Airway epithelial cell (primary cell): ENCODE results near the gene NBR1. TPM values are rescaled to one million over a fixed set of nuclear protein-coding genes. Genes with fewer than 3 reads are reported as not detected.

ENCODE experiments used
- total RNA-seq: library from RNA; depleted of rRNA; stranded (reverse); fragments of >200 nt; gene quantifications from 2 replicates; pipeline ENCODE4 v1.2.3, GENCODE V29; 2015

The NBR1 gene
- 35.2 and 49.7 TPM in 2 replicates for total RNA-seq

DNA sequence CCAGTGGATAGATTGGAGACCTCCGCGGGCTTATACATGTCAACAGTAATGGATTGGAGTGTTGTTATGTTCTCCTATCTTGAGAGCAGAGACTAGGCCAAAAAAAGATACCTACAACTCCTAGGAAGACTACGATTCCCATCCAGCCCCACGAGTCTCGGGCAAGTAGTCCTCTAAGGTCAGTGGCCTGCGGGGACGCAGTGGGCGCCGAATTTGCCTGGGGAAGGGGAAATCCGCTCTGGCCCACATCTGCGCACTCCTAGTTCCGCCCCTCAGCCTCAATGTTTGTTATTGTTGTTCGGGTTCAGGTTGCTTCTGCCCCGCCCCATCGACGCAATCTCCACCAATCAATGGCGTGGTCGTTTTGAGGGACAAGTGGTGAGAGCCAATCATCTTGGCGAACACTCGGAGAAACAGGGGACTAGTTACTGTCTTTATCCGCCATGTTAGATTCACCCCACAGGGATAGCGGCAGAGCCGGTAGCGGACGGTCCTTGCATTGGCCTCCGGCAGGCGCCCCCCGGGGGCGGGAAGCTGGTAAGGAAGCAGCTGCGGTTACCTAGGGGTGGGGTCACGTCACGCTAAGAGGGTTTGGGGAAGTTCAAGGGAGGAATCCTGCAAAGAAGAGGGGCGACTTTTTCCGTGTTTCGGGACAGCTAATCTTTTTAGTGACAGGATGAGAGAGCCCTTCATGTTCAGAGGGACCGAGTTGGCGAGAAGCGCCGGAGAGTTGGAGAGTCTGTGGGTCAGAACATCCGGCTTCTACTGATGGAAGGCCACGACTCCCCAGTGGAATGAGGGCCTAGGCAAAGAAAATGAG lies at the start of gene NBR1:
TSS of gene NBR1 (plus strand) at position 449 of the 820 bp plus-strand sequence. CDS start 4,586 bp downstream, outside the sequence.

GRCh38 chr17:43125133-43125966 lies 45.7 kb upstream of the NBR1 start, which contains the start of gene BRCA1:
Gene BRCA1 (minus strand): TSS chr17:43125364. CDS start chr17:43124096, 1,268 bp downstream.

DNA sequence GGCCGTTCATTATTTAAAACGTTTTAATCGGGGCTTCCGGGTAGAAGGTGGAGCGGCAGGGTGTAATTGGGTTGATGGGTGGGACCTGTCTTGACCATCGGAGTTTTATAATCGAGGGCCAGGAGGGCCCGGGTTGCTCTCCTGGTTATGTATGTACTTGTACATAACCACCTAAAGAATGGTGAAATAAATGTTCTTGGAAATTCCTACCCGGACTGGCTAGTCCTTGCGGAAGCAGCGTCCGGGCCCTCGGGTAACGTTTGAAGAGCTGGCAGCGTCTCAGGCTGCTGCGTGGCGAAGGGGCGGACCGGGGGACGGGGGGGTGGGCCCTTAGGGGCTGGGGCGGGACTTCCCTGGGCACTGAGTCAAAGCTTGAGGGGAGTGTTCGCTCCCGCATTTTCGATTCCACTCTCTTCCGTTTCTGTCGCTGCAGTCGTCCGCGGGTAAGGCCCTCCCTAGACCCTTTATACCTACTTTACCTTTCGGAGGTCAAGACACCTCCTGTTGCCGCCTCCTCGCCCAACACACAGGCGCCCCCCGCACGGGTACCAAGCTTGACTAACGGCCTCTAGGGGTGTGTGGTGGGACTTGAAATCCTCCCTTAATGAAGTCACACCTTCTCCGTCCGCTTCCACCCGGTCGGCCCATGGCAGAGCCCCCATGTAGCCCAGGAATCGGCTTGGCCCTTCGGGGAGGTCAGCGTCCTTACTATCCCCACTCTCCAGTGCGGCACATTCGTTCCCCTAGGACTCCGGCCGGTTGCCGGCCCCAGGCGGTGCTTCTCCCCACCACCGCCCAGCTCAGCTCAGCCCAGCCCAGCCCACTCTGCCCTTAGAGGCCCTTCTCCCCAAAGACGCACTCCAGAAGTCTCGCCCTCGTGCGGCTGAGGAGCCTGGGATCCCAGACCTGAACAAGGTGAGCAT lies 40.7 kb downstream of the NBR1 start, which contains the start of gene TMEM106A:
TSS of gene TMEM106A (plus strand) at position 396 of the 923 bp plus-strand sequence. CDS start 1,167 bp downstream, outside the sequence.

GRCh38 chr17:43228020-43228782 lies 57.2 kb downstream of the NBR1 start, which contains the start of gene CCDC200:
Gene CCDC200 (minus strand): TSS chr17:43228623. CDS start chr17:43228554, 69 bp downstream.

GRCh38 chr17:43233877-43234276 lies 62.9 kb downstream of the NBR1 start, which contains the start of gene RNU2-1:
Gene RNU2-1 (minus strand): TSS chr17:43233977.

Other genes with a start within 250 kb of the NBR1 start
- gene AARSD1, start 206.8 kb upstream of the NBR1 start, total RNA-seq, result 29.7 and 38.9 TPM in 2 replicates
- gene PTGES3L, start 191.1 kb upstream of the NBR1 start, total RNA-seq, result 0.28 and 0.49 TPM in 2 replicates
- gene RUNDC1, start 190.6 kb upstream of the NBR1 start, total RNA-seq, result 8.7 and 12.2 TPM in 2 replicates
- gene RPL27, start 172.8 kb upstream of the NBR1 start, total RNA-seq, result 1,265 and 2,388 TPM in 2 replicates
- 3.0 and 4.9 TPM in 2 replicates for gene IFI35, start 164.4 kb upstream of the NBR1 start, total RNA-seq
- gene VAT1, start 148.8 kb upstream of the NBR1 start, total RNA-seq, result 96.8 and 127 TPM in 2 replicates
- gene RND2, start 146.0 kb upstream of the NBR1 start, total RNA-seq, result under 0.01 and 0.21 TPM in 2 replicates
- 17.7 and 20.7 TPM in 2 replicates for gene BRCA1, start 45.9 kb upstream of the NBR1 start, total RNA-seq
- 0.70 and 0.85 TPM in 2 replicates for gene TMEM106A, start 40.7 kb downstream of the NBR1 start, total RNA-seq
- not detected in 2 replicates for gene CCDC200, start 57.4 kb downstream of the NBR1 start, total RNA-seq
- not detected in 2 replicates for gene RNU2-1, start 62.8 kb downstream of the NBR1 start, total RNA-seq
- gene ARL4D, start 227.8 kb downstream of the NBR1 start, total RNA-seq, result 33.8 and 39.8 TPM in 2 replicates